ENCODE results near the gene PDE2A. TPM values are rescaled to one million over a fixed set of nuclear protein-coding genes. Genes with fewer than 3 reads are reported as not detected.

The PDE2A gene
- total and polyA plus RNA-seq, 3 donors from 2014 or later, result 14.1 to 20.6 (median 15.2) TPM

DNA sequence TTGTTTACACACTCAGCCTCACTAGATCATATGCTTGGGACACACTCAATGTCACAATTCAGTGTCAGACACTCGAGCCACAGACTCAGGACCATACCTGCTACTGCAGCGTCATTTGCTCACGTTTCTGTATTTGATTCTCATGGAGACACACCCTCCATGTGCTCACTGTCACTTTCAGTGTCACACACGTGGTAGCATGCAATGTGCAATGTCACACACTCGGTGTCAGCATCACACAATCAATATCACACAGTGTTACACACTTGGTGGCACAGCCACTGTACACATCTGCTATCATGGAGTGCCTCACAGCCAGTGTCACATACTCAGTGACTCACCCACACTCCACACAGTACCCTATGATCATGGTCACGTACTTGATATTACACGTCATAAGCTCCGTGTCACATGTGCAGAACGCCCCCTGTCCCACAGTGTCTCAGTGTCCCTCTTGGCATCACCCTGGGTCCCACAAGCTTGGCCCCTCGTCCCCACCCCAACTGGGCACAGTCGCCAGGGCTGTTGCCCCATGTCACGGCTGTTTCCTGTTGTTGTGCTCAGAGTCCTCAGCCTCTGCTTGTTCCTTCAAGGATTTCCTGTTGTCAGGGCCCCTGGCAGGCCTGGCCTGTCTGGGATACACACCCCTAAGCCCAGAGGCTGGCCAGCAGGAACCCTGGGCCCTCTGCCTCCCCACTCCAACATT lies 49.6 kb downstream of the PDE2A start:
- Histone ChIP-seq H3K27me3 (no peaks in the 10 kb centered on the region), H3K36me3 (ENCODE audit: low read depth, missing control alignments) (no peaks in the 10 kb centered on the region), H3K9me3 (no peaks in the 10 kb centered on the region), H3K4me1 (peaks cover 7% of the 10 kb centered on the region), H3K4me3 (no peak overlapping the region), H3K27ac (no peak overlapping the region)
- WGBS, 2 donors, result 89 to 92% methylated on average over 10 to 12 of the region's 12 CpGs
- DNase-seq, result peak; percentile 30
- TF ChIP-seq POLR2A (IDR thresholded peaks at IDR 0.05), result no peak
- TF ChIP-seq, protein P1, sequence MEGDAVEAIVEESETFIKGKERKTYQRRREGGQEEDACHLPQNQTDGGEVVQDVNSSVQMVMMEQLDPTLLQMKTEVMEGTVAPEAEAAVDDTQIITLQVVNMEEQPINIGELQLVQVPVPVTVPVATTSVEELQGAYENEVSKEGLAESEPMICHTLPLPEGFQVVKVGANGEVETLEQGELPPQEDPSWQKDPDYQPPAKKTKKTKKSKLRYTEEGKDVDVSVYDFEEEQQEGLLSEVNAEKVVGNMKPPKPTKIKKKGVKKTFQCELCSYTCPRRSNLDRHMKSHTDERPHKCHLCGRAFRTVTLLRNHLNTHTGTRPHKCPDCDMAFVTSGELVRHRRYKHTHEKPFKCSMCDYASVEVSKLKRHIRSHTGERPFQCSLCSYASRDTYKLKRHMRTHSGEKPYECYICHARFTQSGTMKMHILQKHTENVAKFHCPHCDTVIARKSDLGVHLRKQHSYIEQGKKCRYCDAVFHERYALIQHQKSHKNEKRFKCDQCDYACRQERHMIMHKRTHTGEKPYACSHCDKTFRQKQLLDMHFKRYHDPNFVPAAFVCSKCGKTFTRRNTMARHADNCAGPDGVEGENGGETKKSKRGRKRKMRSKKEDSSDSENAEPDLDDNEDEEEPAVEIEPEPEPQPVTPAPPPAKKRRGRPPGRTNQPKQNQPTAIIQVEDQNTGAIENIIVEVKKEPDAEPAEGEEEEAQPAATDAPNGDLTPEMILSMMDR (IDR thresholded peaks at IDR 0.05), result no peak
- intact Hi-C loops (cut with DNase I; ENCODE audit: low total_unique reads), result no loop called here

DNA sequence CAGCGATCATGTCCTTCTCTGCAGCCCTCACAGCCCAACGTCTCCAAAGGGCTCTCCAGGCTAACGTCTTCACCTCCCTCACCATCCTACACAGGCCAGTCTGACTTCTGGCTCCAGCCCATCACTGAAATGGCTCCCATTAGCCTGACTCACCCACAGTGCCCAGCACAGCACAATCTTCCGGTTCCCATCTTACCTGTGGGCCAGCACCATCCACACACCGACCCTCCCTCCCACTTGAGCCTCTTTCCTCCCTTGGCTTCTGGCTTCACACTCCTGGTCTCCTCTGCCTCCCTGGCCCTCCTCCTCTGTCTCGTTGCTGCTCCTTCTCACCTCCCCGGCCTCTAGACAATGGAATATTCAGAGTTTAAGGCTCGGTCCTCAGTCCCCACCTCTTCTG lies 51.2 kb downstream of the PDE2A start:
- no peak overlapping the region for H3K27ac ChIP-seq
- H3K27me3 ChIP-seq, result no peaks in the 10 kb centered on the region
- TF ChIP-seq POLR2A (IDR thresholded peaks at IDR 0.05), result no peak
- TF ChIP-seq, protein P1 (IDR thresholded peaks at IDR 0.05), result no peak
- H3K36me3 ChIP-seq (ENCODE audit: low read depth, missing control alignments), result no peaks in the 10 kb centered on the region
- peaks cover 17% of the 10 kb centered on the region for H3K4me1 ChIP-seq
- no peak overlapping the region for H3K4me3 ChIP-seq
- DNase-seq, result no peak
- H3K9me3 ChIP-seq, result no peaks in the 10 kb centered on the region
- WGBS, 2 donors, result 81 to 83% methylated on average over 8 of the region's 8 CpGs
- intact Hi-C loops (cut with DNase I; ENCODE audit: low total_unique reads), result no loop called here

DNA sequence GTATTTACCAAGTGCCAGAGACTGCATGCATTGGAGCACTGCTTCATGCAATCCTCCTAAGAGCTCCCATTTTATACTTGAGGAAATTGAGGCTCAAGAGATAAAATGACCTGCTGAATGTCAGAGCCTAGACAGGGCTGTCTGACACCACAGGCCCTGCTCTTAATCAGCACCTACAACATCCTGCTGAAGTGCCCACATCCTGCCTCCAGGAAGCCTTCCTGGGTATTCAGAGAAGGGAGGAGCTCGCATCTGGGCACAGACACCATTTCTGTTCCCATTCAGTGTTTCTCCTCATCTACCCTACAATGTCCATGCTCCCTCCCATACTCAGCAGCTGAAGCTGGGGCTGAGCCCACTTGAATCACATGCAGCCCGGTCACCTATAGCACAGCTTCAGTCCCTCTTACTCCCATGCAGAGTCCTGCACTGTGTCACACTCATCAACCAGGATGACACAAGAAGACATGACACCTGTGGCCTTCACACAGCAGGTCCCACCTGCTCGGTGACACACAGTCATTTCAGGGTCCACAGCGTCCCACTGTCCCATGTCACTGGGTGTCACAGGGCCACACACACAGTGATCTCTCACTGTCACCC lies 53.1 kb downstream of the PDE2A start:
- DNase-seq, result no peak
- Histone ChIP-seq H3K4me1 (peaks cover 27% of the 10 kb centered on the region), H3K36me3 (ENCODE audit: low read depth, missing control alignments) (no peaks in the 10 kb centered on the region), H3K9me3 (no peaks in the 10 kb centered on the region), H3K27me3 (no peaks in the 10 kb centered on the region), H3K27ac (no peak overlapping the region), H3K4me3 (no peak overlapping the region)
- no peak for TF ChIP-seq POLR2A (IDR thresholded peaks at IDR 0.05)
- TF ChIP-seq, protein P1 (IDR thresholded peaks at IDR 0.05), result no peak
- intact Hi-C loops (cut with DNase I; ENCODE audit: low total_unique reads), result no loop called here
- 84 to 92% methylated on average over 4 of the region's 4 CpGs for WGBS, 2 donors

- no peak overlapping the region for H3K4me3 ChIP-seq
- 59 to 71% methylated on average over 7 to 8 of the region's 8 CpGs for WGBS, 2 donors
- peak; percentile 29 for DNase-seq
- H3K36me3 ChIP-seq (ENCODE audit: low read depth, missing control alignments), result no peaks in the 10 kb centered on the region
- peak overlapping the region; percentile 18 to 59 for H3K27ac ChIP-seq
- TF ChIP-seq, protein P1 (IDR thresholded peaks at IDR 0.05), result no peak
- no peak for TF ChIP-seq POLR2A (IDR thresholded peaks at IDR 0.05)
- H3K4me1 ChIP-seq, result peaks cover 29% of the 10 kb centered on the region
- no peaks in the 10 kb centered on the region for H3K9me3 ChIP-seq
- intact Hi-C loops (cut with DNase I; ENCODE audit: low total_unique reads), result no loop called here
- no peaks in the 10 kb centered on the region for H3K27me3 ChIP-seq
Observed at GRCh38 chr11:72618803-72619202, 55.4 kb downstream of the PDE2A start.
